K562 treated with DMSO at 1 percent for 12 hours (cell line): ENCODE data around the gene SLC46A3. TPM values are rescaled to one million over a fixed set of nuclear protein-coding genes. Genes with fewer than 3 reads are reported as not detected.

Source experiments
- total RNA-seq: library from RNA; unstranded; fragments of 300-600 nt; gene quantifications from 2 replicates; pipeline ENCODE4 v1.2.3, GENCODE V29; 2022; ENCODE audit not compliant: insufficient read depth

SLC46A3 gene
- 0.66 and 3.9 TPM in 2 replicates for total RNA-seq

GRCh38 chr13:28718543-28719226, at the start of gene SLC46A3:
Gene SLC46A3, minus strand, starts transcription at chr13:28718970. Its CDS starts 972 bp downstream, at chr13:28717998.

DNA sequence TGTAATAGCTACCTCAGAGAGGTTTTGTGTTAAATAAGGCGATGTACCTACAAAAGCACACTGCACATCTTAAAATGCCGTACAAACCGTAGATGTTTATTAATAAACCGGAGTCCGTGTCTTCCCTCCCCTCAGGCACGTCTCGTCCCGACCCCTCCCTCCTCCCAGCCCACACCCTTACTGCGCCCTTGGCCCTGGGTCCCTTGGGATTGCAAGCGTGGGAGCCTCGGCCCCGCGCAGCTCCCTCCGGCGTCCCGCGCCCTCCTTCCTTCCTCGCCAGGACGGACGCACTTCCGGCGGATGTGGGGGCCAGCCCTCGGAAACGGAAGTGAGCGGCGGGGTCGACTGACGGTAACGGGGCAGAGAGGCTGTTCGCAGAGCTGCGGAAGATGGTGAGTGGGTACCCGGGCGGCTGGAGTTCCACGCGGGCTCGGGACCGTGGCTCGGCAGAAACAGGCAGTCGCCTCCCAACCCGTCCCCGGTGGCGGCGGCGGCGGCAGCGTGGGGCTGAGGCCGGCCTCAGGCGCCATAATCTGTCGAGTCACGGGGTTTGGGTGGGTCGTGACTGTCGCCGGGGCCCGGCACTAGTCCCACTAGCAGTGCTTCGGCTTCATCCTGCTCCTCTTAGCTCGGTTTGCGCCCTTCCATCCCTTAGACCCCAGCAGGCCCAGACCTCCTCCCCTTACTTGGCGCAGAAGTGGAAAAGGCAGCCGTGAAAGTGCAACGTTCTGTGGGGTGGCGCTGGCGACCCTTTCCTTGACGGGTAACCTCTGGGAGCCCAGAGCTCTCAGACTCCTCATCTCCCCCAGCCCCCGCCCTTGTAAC, 59.8 kb downstream of the SLC46A3 start, which contains the start of gene POMP:
TSS of gene POMP (plus strand) at position 335 of the 825 bp plus-strand sequence. CDS start at position 390, 55 bp downstream.

Other genes starting within 250 kb of the SLC46A3 start
- gene FLT1, start 223.8 kb downstream of the SLC46A3 start, total RNA-seq = 0.67 TPM in 1 of 2 replicates, not detected in the other
- gene POMP, start 59.8 kb downstream of the SLC46A3 start, total RNA-seq = 73.4 and 85.3 TPM in 2 replicates
- 0.39 TPM in 1 of 2 replicates, not detected in the other for gene MTUS2, start 101.4 kb upstream of the SLC46A3 start, total RNA-seq